BE2C (cell line): ENCODE results near the gene SLC7A5.
"Not testable (repeated sequence)": the region's sequence is repeated elsewhere in the genome, so short reads cannot be mapped to it uniquely, and the experiment has no call there.

Experiments
- DNase-seq: peaks from one replicate; pipeline ENCODE4 v3.0.0-alpha.2; 2020
- H3K27me3 ChIP-seq: fragments of 250-450 bp; sonication (Bioruptor Pico); 2 replicates; pipeline ENCODE4 v1.5.1; 2020; ENCODE audit warnings: mild to moderate bottlenecking
- H3K36me3 ChIP-seq: fragments of 250-450 bp; sonication (Bioruptor Pico); 2 replicates; pipeline ENCODE4 v1.5.1; 2020; ENCODE audit warnings: mild to moderate bottlenecking
- H3K4me1 ChIP-seq: fragments of 250-450 bp; sonication (Bioruptor Pico); 2 replicates; pipeline ENCODE4 v1.5.1; 2020
- H3K4me3 ChIP-seq: 2 replicates; pipeline ENCODE4 v1.5.1; 2011; ENCODE audit warnings: low read depth, low read length
- H3K9me3 ChIP-seq: fragments of 250-450 bp; sonication (Bioruptor Pico); 2 replicates; pipeline ENCODE4 v1.5.1; 2020
- TF ChIP-seq, protein P1 (sequence below): IDR thresholded peaks from 2 replicates; pipeline ENCODE4 v1.5.1; 2012; ENCODE audit warnings: mild to moderate bottlenecking, low read depth, low read length

The SLC7A5 gene

GRCh38 chr16:87789437-87790291, 79.6 kb downstream of the SLC7A5 start:
- DNase-seq: no peak
- Histone ChIP-seq H3K4me3 (no peak overlapping the region), H3K36me3 (no peaks in the 10 kb centered on the region), H3K9me3 (no peaks in the 10 kb centered on the region), H3K4me1 (peaks cover 17% of the 10 kb centered on the region), H3K27me3 (no peaks in the 10 kb centered on the region)
- TF ChIP-seq, protein P1, sequence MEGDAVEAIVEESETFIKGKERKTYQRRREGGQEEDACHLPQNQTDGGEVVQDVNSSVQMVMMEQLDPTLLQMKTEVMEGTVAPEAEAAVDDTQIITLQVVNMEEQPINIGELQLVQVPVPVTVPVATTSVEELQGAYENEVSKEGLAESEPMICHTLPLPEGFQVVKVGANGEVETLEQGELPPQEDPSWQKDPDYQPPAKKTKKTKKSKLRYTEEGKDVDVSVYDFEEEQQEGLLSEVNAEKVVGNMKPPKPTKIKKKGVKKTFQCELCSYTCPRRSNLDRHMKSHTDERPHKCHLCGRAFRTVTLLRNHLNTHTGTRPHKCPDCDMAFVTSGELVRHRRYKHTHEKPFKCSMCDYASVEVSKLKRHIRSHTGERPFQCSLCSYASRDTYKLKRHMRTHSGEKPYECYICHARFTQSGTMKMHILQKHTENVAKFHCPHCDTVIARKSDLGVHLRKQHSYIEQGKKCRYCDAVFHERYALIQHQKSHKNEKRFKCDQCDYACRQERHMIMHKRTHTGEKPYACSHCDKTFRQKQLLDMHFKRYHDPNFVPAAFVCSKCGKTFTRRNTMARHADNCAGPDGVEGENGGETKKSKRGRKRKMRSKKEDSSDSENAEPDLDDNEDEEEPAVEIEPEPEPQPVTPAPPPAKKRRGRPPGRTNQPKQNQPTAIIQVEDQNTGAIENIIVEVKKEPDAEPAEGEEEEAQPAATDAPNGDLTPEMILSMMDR: no peak

DNA sequence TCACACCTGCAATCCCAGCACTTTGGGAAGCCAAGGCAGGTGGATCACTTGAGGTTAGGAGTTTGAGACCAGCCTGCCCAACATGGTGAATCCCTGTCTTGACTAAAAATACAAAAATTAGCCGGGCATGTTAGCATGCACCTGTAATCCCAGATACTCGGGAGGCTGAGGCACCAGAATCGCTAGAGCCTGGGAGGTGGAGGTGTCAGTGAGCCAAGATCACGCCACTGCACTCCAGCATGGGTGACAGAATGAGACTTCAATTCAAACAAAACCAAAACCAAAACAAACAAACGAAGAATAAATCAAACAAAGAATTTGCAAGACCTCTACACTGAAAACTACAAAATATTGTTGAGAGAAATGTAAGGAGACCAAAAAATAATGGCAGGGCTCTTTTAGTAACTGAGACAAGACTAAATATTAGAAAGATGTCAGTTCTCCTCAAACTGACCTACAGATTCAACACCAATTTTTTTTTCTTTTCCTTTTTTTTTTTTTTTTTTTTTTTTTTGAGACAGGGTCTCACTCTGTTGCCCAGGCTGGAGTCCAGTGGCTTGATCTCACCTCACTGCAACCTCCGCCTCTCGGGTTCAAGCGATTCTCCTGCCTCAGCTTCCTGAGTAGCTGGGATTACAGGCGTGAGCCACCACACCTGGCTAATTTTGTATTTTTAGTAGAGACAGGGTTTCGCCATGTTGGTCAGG, 80.4 kb downstream of the SLC7A5 start:
- not testable (repeated sequence) for H3K4me3 ChIP-seq, H3K9me3 ChIP-seq, H3K27me3 ChIP-seq, H3K36me3 ChIP-seq, DNase-seq
- peaks cover 17% of the 10 kb centered on the region for H3K4me1 ChIP-seq

GRCh38 chr16:87787451-87788091, 81.7 kb downstream of the SLC7A5 start:
- H3K4me3 ChIP-seq, H3K27me3 ChIP-seq, H3K36me3 ChIP-seq, DNase-seq, H3K9me3 ChIP-seq: not testable (repeated sequence)
- peaks cover 17% of the 10 kb centered on the region for H3K4me1 ChIP-seq

DNA sequence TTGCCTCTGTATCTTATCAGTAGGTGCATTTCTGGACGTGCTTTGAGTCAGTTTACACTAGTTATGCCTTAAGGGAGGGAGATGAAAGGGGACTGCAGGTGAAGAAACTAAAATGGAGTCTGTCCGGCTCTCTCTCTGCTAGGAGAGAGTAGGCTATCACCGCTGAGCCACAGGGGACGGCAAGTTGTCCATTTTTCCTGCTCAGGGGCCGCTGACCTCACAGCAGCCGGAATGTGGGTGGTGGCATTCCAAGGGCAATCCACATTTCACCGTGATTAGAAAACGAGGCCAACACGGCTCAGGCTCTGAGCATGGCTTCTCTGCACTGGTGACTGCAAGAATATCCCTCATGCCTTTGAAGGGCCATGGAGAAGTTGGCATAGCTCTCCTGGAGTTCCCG, 84.5 kb downstream of the SLC7A5 start:
- no peak overlapping the region for H3K4me3 ChIP-seq
- no peaks in the 10 kb centered on the region for H3K36me3 ChIP-seq
- no peaks in the 10 kb centered on the region for H3K27me3 ChIP-seq
- no peak for DNase-seq
- H3K9me3 ChIP-seq: no peaks in the 10 kb centered on the region
- TF ChIP-seq, protein P1: no peak
- H3K4me1 ChIP-seq: no peaks in the 10 kb centered on the region; the same call in 1 of the 2 replicates

DNA sequence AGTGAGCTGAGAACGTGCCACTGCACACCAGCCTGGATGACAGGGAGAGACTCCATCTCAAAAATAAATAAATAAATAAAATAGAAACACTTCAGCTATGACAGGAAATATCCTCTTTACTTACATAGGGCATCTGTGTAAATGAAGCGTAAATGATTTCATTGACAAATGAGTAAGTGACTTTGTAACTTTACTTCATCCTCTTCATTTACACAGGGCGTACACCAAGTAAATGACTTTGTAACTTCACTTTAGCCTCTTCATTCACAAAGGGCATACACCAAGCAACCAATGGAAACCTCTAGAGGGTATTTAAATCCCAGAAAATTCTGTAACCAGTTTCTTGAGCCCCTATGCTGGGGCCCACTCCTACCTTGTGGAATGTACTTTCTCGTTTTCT, 87.3 kb downstream of the SLC7A5 start:
- H3K4me3 ChIP-seq: no peak overlapping the region
- no peak for DNase-seq
- H3K27me3 ChIP-seq: no peaks in the 10 kb centered on the region
- TF ChIP-seq, protein P1: no peak
- peaks cover 6% of the 10 kb centered on the region for H3K4me1 ChIP-seq
- no peaks in the 10 kb centered on the region for H3K9me3 ChIP-seq
- no peaks in the 10 kb centered on the region for H3K36me3 ChIP-seq

DNA sequence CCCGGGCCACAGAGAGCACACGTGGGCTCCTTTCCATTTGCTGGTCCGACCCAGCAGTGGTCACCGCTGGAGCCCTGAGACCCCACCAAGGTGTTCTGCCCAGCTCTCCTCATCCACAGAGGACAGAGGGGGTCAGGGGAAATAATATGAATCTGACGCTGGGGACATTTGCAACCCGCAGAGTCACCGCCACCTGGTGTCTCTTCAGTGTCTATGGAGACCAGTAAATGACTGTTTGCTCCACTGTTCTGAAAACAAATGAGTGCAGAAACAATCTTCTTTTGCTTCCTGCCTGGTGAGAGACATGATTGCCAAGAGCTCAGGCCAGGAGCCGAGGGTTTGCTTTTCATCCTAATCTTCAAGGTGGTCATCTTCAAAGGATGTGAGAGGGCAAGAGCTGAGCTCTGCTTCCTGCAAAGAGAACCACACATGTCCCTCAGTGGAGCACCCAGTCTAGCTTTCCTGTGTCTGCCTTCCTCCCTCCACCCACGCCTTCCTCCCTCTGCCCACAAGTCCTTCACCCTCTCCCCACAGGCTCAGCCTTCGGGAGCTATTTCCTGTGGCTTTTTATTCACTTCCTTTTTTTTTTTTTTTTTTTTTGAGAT, 88.8 kb downstream of the SLC7A5 start:
- peaks cover 6% of the 10 kb centered on the region for H3K4me1 ChIP-seq
- H3K9me3 ChIP-seq: no peaks in the 10 kb centered on the region
- H3K4me3 ChIP-seq: no peak overlapping the region
- H3K36me3 ChIP-seq: no peaks in the 10 kb centered on the region
- H3K27me3 ChIP-seq: no peaks in the 10 kb centered on the region
- DNase-seq: no peak
- TF ChIP-seq, protein P1: no peak
